Astrocyte of the spinal cord (primary cell): ENCODE measurements around the gene STK32C.

Experiments
- DNase-seq: peaks from one replicate; pipeline ENCODE4 v3.0.0; 2011; ENCODE audit warnings: low read depth, low spot score
- H3K4me3 ChIP-seq: 2 replicates; pipeline ENCODE4 v1.5.1; 2011; ENCODE audit warnings: low read depth, mild to moderate bottlenecking, low read length, moderate library complexity
- CTCF ChIP-seq: IDR thresholded peaks from 2 replicates; pipeline ENCODE4 v1.5.1; 2012; ENCODE audit warnings: low read depth, mild to moderate bottlenecking, low read length, inconsistent platforms
- in situ Hi-C: cut with HindIII; loops from 2 replicates; pipeline ENCODE4 v1.10.0; 2017; ENCODE audit warnings: low sequenced_read_pairs

STK32C gene

GRCh38 chr10:132265890-132266496 lies 41.8 kb downstream of the STK32C start:
- DNase-seq = no peak
- no peak for TF ChIP-seq CTCF
- no peak overlapping the region for H3K4me3 ChIP-seq
- in situ Hi-C loops = no loop called here

GRCh38 chr10:132264966-132265889 lies 42.5 kb downstream of the STK32C start:
- no peak for TF ChIP-seq CTCF
- no peak overlapping the region for H3K4me3 ChIP-seq
- DNase-seq = peak; percentile 9
- in situ Hi-C loops = no loop called here

GRCh38 chr10:132264306-132264950 lies 43.3 kb downstream of the STK32C start:
- no peak overlapping the region for H3K4me3 ChIP-seq
- in situ Hi-C loops = no loop called here
- DNase-seq = no peak
- no peak for TF ChIP-seq CTCF

- DNase-seq = no peak
- in situ Hi-C loops = no loop called here
- H3K4me3 ChIP-seq = no peak overlapping the region
- no peak for TF ChIP-seq CTCF
These were observed 43.9 kb downstream of the STK32C start for GRCh38 chr10:132263866-132264265.

GRCh38 chr10:132259702-132260482 lies 47.9 kb downstream of the STK32C start:
- in situ Hi-C loops = no loop called here
- no peak for DNase-seq
- no peak overlapping the region for H3K4me3 ChIP-seq
- TF ChIP-seq CTCF = no peak

- in situ Hi-C loops = no loop called here
- TF ChIP-seq CTCF = no peak
- no peak for DNase-seq
- no peak overlapping the region for H3K4me3 ChIP-seq
These were observed 49.3 kb downstream of the STK32C start for GRCh38 chr10:132258423-132258822.
